HG03108 (cell line): ENCODE measurements around the gene LILRA1.
A peak's percentile ranks its signal among the peaks of the same experiment; 100 is the strongest.
"Not testable (repeated sequence)": the region's sequence is repeated elsewhere in the genome, so short reads cannot be mapped to it uniquely, and the experiment has no call there.

ENCODE experiments used
- ATAC-seq: cut with Tn5 transposase; IDR thresholded peaks from one replicate; pipeline ENCODE4 v1.9.1; 2021; ENCODE audit warnings: moderate library complexity; ENCODE audit not compliant: unreplicated experiment

Gene LILRA1

DNA sequence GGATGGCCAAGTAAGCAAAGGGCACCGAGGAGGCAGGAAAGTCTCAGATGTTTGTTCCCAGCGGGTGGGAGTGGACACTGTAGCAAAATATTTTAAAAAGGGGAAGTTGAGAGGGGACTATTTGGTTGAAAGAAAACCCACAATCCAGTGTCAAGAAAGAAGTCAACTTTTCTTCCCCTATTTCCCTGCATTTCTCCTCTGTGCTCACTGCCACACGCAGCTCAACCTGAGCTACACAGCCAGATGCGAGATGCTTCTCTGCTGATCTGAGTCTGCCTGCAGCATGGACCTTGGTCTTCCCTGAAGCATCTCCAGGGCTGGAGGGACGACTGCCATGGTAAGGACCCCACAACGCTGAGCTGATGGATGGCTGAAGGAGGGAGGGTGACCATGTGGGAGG, at the start of gene LILRA1:
TSS of gene LILRA1 (plus strand) at position 188 of the 400 bp plus-strand sequence. CDS start 613 bp downstream, outside the sequence.
- not testable (repeated sequence) for ATAC-seq

DNA sequence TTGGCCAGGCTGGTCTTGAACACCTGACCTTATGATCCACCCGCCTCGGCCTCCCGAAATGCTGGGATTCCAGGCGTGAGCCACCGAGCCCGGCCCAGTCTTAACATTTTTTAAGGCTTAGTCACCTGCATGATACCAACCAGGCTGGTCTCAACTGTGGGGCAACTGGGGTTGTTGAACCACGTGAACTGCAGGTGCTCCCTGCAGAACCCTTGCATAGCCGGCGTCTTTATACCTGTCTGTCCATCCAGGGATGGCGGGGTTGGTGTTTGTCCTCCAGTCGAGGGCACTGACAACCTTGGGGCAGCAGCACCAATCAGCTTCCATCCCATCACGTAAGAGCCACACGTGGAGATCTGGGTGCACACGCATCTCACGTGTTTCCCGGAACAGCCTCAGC, 44.6 kb upstream of the LILRA1 start:
- ATAC-seq: no peak

DNA sequence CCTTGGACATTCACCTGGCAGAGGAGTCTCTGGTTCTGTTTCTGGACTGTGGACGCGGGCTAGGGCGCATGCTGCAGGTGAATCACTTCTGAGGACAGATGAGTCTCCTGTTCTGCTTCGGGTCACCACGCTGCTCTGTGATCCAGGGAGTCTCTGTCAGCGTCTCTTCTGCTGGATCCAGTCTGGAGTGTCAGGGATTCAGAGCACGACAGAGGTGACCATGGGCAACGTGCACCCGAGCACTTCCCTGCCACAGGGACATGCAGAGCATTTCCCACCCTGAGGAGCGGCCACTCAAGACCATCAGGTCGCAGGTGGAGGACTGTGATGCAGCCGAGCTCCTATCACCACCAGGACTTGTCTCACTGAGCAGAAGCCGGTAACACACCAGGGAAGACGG, 44.2 kb upstream of the LILRA1 start:
- ATAC-seq: no peak

DNA sequence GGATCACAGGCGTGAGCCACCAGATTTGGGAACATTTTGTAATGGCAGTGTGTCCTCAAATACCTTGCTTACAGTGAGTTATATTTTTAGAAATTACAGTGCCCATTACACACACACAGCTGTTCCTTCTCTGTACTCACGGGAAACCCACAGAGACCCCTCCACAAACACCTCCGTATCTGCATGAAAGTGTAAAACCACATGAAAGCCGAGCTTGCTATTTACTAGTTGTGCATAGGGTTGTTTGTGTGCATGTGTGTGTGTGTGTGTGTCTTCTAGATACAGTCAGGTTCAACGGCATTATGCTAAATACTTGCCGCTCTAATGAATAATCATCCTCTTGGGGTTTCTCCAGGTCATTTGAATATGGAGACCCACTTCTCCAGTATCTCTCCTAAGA, 42.1 kb upstream of the LILRA1 start:
- no peak for ATAC-seq

DNA sequence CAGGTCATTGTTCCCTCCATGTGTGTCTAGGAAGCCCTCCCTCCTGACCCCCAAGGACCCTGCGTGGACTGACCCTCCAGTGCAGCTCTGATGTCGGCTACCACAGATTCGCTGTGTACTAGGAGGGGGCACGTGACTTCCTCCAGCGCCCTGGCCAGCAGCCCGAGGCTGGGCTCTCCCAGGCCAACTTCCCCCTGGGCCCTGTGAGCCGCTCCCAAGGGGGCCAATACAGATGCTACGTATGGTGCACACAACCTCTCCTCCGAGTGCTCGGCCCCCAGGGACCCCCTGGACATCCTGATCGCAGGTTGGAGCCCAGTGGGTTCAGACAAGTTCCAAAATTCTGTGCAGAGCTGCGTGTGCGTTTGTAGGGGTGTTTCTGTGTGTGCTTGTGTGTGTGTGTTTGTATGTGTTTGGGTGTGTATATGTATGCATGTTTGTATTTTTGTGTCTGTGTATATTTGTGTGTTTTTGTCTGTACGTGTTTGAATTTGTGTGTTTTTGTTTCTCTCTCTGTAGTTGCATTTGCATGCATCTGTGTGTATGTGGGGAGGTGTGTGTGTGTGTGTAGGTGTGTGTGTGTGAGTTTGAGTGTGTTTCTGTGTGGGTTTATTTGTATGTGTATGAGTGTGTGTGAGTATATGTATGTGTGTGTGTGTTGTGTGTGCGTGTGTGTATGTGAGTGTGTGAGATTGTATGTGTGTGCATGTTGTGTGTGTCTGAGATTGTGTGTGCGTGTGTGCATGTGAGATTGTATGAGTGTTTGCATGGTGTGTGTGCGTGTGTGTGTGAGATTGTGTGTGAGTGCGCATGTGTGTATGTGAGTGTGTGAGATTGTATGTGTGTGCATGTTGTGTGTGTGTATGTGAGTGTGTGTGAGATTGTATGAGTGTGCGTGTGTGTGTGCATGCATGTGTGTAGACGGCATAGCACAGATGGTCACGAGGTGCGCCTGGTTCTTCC, 41.2 kb upstream of the LILRA1 start:
- no peak for ATAC-seq

DNA sequence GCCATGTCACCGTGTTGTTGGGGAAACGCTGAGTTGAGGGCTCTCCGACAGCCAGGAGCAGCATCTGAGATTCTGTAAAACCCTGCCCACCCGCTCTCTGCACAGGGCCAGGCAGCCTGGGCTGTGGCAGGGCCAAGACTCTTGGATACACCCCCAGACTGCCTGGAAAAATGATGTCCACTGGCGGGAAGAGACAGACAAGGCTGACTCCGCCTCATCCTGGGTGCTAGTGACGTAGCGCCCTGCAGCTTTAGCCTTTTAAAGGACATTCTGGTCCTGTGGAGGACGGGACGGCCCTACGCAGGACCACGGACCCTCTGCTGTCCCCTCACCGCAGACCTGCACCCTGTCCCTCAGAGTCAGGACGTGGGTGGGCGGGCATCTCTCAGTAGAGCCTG, 40.5 kb upstream of the LILRA1 start:
- ATAC-seq: no peak

DNA sequence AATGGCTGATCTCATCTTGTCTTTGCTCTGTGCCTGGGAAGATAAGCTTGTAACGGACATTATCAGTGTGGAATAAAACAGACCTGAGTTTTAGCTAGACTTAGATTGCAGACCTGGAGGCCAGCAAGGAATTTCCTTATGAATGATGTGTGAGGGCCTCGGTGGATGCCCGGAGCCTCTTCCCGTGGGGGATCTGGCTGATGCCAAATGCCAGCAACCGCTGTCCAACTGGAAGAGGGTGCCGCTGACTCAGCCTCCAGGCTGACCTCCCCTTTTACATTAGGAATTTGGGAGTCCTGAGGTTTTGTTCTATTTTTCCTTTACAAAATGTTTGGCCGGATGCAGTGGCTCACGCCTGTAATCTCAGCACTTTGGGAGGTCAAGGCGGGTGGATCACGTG, 39.4 kb upstream of the LILRA1 start:
- no peak for ATAC-seq

DNA sequence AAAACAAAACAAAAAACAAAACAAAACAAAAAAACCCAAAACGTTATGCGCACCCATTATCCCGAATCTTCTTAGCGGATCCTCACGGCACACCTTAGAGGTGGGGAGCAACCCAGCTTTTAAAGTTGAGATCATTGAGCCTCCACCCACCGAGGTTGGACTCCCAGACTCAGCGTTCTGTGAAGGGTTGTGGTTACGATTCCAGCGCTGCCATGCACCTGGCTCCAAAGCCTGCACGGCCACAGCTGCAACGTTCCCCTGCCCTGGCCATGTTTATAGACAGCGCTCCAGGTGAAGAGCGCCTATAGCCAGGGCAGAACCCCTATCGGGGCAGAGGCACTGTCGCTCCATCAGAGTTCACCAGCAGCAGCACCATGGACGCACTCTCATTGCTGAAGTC, 38.5 kb upstream of the LILRA1 start:
- ATAC-seq: no peak

DNA sequence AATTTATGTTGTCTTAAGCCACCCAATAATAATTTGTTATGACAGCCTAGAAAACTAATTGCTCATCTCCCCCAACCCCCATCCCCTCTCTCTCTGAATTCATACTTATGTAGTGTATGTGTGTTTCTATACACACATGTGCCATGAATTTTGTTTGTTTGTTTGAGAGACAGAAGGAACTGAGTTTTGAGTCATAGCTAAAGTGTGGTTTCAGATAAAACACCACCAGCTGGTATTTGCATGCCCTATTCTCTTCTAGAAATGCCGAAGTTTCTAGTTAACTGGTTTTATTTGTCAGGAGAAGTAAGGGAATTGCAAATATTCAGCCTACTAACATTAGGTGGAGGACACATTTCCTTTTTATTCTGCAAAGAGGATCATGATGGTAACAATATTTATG, 37.2 kb upstream of the LILRA1 start:
- ATAC-seq: no peak

DNA sequence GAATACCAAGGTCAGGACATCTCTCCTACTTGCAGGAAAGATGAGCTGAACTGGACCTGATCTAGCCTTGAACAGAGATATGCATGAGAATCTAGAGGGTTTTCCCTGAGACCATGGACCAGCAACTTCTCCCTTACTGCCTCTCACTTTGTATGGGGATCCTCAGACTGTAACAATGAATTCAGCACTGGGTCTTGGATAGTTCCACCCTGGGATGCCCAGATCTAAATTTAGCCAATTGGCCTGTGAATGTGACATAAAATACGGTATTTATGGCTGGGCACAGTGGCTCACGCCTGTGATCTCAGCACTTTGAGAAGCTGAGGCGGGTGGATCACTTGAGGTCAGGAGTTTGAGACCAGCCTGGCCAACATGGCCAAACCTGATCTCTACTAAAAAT, 35.1 kb upstream of the LILRA1 start:
- no peak for ATAC-seq

DNA sequence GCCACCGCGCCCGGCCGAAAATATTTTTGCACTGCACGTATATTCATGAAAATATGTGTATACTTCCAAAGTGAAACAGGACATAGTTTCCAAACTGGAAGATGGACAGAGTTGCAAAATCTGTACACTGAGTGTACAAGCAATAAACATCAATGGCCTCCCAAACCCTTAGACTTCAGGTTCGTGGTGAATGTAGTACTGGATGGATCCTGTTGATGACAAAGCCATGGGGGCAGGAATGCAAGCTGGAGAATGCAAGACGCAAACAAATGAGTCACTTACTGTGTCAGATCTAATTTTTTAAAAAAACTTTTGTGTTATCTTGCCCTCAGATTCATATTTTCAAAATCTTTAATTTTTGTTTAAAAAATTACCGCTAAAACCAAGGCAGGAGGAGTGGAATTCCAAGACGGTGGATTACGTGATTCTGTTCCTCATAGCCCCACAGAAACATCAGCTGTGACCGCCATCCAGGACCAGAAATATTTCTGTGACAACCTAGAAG, 32.5 kb upstream of the LILRA1 start:
- no peak for ATAC-seq

DNA sequence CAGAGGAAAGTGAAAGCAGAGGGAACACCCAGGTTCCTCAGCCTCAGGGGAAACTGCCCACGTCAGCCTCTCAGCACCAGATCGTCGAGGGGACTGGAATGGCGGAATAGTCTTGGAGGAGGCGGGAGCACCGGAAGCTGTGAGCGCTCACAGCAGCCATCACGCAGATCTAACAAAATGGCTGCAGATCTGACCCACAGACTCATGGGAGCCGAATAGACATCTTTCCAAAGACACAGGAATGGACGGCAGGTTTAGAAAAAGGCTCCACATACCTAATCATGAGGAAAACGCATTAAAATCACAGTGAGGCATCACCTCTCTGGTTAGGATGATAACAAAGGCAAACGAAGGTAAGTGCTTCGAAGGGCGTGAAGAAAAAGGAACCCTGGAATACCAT, 31.6 kb upstream of the LILRA1 start:
- ATAC-seq: no peak

DNA sequence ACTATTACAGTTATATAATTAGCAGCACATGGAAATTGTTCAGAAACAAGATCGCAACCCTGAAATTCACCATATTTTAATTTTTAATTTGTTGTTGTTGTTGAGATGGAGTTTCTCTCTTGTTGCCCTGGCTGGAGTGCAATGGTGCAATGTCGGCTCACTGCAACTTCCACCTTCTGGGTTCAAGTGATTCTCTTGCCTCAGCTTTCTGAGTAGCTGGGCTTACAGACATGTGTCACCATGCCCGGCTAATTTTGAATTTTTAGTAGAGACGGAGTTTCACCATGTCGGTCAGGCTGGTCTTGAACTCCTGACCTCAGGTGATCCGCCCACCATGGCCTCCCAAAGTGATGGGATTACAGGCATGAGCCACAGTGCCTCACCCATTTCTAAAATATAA, 30.2 kb upstream of the LILRA1 start:
- ATAC-seq: not testable (repeated sequence)

DNA sequence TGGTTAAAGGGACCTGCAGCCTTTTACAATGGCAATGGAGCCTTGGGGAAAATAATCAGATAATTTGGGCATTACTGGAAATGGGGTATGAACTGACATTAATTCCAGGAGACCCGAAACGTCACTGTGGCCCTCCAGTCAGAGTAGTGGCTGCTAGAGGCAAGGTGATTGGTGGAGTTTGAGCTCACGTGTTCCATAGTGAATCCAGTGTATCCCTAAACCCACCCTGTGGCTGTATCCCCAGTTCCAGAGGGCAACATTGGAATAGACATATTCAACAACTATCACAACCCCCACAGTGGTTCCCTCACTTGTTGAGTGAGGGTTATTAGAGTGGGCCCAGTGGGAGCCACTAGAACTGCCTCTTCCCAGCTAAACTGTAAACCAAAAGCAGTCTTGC, 23.1 kb upstream of the LILRA1 start:
- ATAC-seq: no peak

DNA sequence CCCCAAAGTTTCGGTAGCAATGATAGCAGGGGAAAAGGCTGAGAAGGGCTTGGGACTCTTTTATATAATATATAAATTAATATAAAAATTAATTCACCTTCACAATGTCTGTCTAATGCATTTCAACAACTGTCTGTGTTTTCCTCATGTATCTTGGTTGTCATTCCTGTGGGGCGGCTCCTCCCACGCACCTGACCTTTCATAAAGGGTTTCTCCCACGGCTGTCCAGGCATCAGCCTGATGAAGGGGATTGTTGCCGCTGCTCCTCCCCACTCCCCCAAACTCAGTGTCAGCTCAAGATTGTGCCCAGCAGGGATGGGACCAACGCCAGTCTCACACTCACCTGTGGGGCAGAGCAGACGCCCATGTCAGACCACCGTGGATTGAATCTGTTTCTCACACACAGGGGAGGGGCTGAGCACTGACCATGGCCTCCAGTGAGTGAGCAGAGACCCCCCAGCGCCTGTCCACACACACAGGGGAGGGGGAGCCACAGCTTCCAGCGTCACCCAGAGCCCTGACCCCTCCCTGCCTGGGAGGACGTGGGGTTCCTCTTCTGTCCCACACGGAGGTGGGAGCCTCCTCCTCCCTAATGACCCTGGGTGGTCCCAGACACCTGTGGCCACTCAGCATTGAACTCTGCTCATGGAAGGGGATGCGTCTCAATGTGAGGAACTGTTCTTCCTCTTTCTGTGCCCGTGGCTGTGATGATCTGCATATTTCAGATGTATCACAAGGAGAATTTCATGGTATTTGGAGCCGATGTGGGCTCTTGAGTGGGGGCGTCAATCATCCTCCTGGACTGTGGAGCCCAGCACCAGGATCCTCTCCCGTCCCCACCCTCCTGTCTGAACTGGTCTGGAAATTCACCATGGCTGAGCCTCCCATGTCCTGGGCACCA, 21.5 kb upstream of the LILRA1 start:
- not testable (repeated sequence) for ATAC-seq

DNA sequence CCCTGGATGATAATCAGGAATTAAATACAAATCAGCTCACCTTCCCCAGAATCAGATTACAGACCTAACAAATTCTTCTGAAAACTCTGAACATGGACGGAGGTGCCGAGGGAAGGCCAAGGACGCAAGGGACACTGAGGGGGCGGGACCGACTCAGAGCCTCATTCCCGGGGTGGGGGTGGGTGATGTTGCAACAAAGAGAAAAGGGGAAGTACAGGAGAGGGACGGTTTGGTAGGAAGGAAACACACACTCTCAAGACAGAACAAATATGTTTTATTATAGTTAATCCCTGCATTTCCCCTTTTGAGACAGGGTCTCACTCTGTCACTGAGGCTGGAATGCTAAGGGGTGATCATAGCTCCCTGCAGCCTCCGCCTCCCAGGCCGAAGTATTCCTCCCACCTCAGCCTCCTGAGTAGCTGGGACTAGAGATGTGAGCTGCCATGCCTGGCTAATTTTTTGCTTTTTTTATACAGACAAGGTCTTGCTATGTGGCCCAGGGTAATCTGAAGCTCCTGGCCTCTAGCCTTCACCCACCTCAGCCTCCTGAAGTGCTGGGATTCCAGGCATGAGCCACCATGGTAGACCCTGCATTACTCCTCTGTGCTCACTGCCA, 20.6 kb upstream of the LILRA1 start:
- ATAC-seq: no peak

DNA sequence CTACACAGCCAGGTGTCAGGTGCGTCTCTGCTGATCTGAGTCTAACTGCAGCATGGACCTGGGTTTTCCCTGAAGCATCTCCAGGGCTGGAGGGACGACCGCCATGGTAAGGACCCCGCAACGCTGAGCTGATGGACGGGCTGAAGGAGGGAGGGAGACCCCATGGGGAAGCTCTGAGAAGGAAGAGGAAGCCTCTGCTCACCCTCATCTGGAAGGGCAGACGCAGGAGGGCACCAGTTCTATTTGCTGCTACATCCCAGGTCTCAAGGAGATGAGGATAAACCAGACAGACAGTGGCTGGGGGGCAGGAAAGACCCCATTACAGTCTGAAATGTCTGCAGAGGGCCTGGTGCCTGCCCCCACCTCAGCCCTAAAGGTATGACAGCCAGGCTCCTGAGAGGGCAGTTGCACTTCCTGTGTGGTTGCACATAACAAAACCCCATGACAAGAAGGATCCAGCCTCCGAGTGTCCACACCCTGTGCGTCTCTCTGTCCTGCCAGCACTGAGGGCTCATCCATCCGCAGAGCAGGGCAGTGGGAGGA, 20.0 kb upstream of the LILRA1 start, which contains the start of gene LILRA2:
TSS of gene LILRA2 (plus strand) at position 461 of the 543 bp plus-strand sequence. CDS start 89 bp downstream, outside the sequence.
- ATAC-seq: peak; percentile 71

DNA sequence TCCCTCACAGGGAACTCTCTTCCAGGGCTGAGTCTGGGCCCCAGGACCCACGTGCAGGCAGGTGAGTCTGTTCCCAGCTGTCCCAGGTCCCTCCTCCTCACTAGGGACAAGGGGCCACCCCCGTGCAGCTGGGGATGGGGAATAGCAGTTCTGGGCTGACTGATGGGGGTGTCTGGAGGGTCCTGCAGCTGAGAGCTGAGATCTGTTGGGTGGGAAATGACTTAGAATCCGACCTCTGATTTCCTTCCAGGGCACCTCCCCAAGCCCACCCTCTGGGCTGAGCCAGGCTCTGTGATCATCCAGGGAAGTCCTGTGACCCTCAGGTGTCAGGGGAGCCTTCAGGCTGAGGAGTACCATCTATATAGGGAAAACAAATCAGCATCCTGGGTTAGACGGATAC, 19.4 kb upstream of the LILRA1 start:
- no peak for ATAC-seq

DNA sequence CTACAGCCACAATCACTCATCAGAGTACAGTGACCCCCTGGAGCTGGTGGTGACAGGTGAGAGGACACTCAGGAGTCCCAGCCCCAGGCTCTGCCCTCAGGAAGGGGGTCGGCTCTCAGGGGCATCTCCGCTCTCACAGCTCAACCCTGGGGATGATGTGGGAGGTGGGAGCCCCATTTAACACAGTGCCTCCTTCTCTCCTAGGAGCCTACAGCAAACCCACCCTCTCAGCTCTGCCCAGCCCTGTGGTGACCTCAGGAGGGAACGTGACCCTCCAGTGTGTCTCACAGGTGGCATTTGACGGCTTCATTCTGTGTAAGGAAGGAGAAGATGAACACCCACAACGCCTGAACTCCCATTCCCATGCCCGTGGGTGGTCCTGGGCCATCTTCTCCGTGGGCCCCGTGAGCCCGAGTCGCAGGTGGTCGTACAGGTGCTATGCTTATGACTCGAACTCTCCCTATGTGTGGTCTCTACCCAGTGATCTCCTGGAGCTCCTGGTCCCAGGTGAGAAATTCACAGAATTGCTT, 18.8 kb upstream of the LILRA1 start:
- no peak for ATAC-seq

DNA sequence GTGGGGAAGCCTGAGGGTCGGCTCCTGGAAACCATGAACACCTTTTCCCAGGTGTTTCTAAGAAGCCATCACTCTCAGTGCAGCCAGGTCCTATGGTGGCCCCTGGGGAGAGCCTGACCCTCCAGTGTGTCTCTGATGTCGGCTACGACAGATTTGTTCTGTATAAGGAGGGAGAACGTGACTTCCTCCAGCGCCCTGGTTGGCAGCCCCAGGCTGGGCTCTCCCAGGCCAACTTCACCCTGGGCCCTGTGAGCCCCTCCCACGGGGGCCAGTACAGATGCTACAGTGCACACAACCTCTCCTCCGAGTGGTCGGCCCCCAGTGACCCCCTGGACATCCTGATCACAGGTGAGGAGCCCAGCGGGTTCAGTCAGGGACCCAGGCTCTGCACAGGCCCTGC, 18.2 kb upstream of the LILRA1 start:
- not testable (repeated sequence) for ATAC-seq
